Spleen (tissue), 11 donors: ENCODE measurements around the gene RHOJ. TPM values are rescaled to one million over a fixed set of nuclear protein-coding genes. Genes with fewer than 3 reads are reported as not detected.

ENCODE experiments used
- DNase-seq: peaks from one replicate; pipeline ENCODE4 v3.0.0-alpha.2; 2020
- H3K27ac ChIP-seq, 8 donors: fragments of 200-600 bp; sonication (generic) in 7 of 8; 1 replicate in 4 of 8; 2 replicates in 4 of 8; pipeline versions ENCODE4 v1.5.0 to v1.8.0; 2016 to 2021; ENCODE audit warnings: inconsistent platforms in 4 of 8, mild to moderate bottlenecking in 4 of 8, moderate library complexity in 1 of 8
- H3K27me3 ChIP-seq, 7 donors: fragments of 200-600 bp; sonication (generic) in 6 of 7; replicated peaks in 1 of 7; 1 replicate in 4 of 7; 2 replicates in 3 of 7; pipeline versions ENCODE4 v1.5.0 to v1.8.0; 2016 to 2021; ENCODE audit warnings: inconsistent platforms in 3 of 7, mild to moderate bottlenecking in 1 of 7
- H3K36me3 ChIP-seq, 6 donors: fragments of 200-600 bp; sonication (generic) in 5 of 6; 1 replicate in 4 of 6; 2 replicates in 2 of 6; pipeline versions ENCODE4 v1.5.0 to v1.8.0; 2016 to 2021; ENCODE audit warnings: inconsistent platforms in 2 of 6
- H3K4me1 ChIP-seq, 6 donors: fragments of 200-600 bp; sonication (generic) in 5 of 6; 1 replicate in 3 of 6; 2 replicates in 3 of 6; pipeline versions ENCODE4 v1.5.0 to v1.8.0; 2016 to 2021; ENCODE audit warnings: inconsistent platforms in 3 of 6
- H3K4me3 ChIP-seq, 8 donors: fragments of 200-600 bp; sonication (generic) in 7 of 8; 1 replicate in 4 of 8; 2 replicates in 4 of 8; pipeline versions ENCODE4 v1.5.0 to v1.8.0; 2016 to 2021; ENCODE audit warnings: inconsistent platforms in 4 of 8, mild to moderate bottlenecking in 4 of 8, moderate library complexity in 2 of 8
- H3K9me3 ChIP-seq, 8 donors: fragments of 200-600 bp; sonication (generic) in 7 of 8; 1 replicate in 4 of 8; 2 replicates in 4 of 8; pipeline versions ENCODE4 v1.5.0 to v1.8.0; 2016 to 2021; ENCODE audit warnings: inconsistent platforms in 4 of 8
- POLR2A ChIP-seq, 3 donors: fragments of 450-650 bp; IDR thresholded peaks; one replicate each; pipeline ENCODE4 v1.5.1; 2017; ENCODE audit warnings: antibody characterized with exemption in 3 of 3, mild to moderate bottlenecking in 1 of 3
- POLR2AphosphoS5 ChIP-seq, 3 donors: sonication (generic); formaldehyde crosslinking; IDR thresholded peaks; one replicate each; pipeline ENCODE4 v1.5.1; 2017; ENCODE audit warnings: antibody characterized with exemption in 3 of 3
- WGBS, 5 donors: extraction: QIAGEN DNeasy Blood & Tissue Kit in 3 of 5; methylation state at CpG; one replicate each; pipeline versions ENCODE4 v1.1.5 to v1.1.7; 2013 to 2018; 5-methylcytosine and 5-hydroxymethylcytosine counted together
- intact Hi-C: fragments of 100-400 bp; cut with DNase I; formaldehyde crosslinking; loops from one replicate; pipeline ENCODE4 v1.15.0; 2023; ENCODE audit warnings: low total_unique reads
- polyA plus RNA-seq, 3 donors: library from polyadenylated mRNA; stranded (reverse); fragments of 200-250 nt; gene quantifications; one replicate each; pipeline ENCODE4 v1.2.1, GENCODE V29; 2013
- total RNA-seq, 7 donors: library from RNA; depleted of rRNA in 3 of 7; stranded (reverse); fragments of >200 nt in 3 of 7; fragmentation: NEBNext Ultra II Directional in 4 of 7; extraction: Animal tissue kit (Norgen Biotek cat#: 25700) in 4 of 7; gene quantifications; one replicate each; pipeline versions ENCODE4 v1.1.0 to v1.2.1, GENCODE V29; 2016 to 2021
- TF ChIP-seq, protein P1 (sequence below), 11 experiments: fragments of 200-600 bp in 7 of 11; fragments of 450-650 bp in 4 of 11; sonication (generic) in 4 of 11; IDR thresholded peaks in 8 of 11; conservative IDR thresholded peaks in 3 of 11; 1 replicate in 7 of 11; 2 replicates in 4 of 11; pipeline versions ENCODE4 v1.4.0 to v1.8.0; 2016 to 2021; ENCODE audit warnings: antibody characterized with exemption in 11 of 11, inconsistent platforms in 4 of 11, mild to moderate bottlenecking in 1 of 11
- donor health status: healthy with polysubstance abuse.
- donor health status: DM: no; HTN: no; CAD: no; lungs with moderate emphysema.
- donor health status: DM: no; HTN: no; CAD: no.
- donor health status: Bipolar disorder and iron deficiency.
- donor health status: healthy.
- donor health status: DM: no; HTN: no; CAD: no.
- donor health status: DM: yes; HTN: yes; CAD: no.

RHOJ gene
- total and polyA plus RNA-seq, 10 donors: 5.5 to 26.3 (median 14.9) TPM

DNA sequence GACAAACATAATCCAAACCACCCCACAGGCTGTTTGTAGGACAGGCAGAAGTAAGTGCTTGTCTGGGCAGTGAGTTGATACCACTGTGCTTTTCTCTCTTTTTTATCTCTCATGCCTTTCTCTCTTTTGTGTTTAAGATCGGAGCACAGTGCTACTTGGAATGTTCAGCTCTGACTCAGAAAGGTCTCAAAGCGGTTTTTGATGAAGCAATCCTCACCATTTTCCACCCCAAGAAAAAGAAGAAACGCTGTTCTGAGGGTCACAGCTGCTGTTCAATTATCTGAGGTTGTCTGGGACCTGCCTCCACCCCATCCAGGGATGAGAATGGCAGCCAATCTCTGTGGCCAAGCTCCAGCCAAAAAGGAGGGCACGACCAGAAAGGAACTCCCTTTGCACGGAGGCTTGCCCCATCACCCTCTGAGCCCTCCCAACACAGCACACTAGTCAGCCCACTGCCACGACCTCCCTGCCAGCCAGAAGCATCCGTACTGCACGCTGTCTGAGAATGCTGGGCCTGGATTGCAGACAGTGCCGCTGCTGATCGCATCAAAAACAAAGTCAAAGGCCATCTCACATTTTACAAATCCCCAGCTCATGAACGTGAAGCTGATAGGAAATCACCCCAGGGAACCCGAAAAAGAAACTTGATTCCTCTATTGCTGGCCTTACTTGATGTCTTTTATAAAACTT lies 86.6 kb downstream of the RHOJ start:
- H3K4me1 ChIP-seq: peaks cover 0 to 5% (median 0%) of the 10 kb centered on the region in 6 donors
- intact Hi-C loops: no loop called here
- H3K27me3 ChIP-seq: no peaks in the 10 kb centered on the region
- WGBS, 5 donors: 83 to 87% (median 86%) methylated on average over 12 of the region's 12 CpGs
- TF ChIP-seq POLR2AphosphoS5 (IDR thresholded peaks at IDR 0.05) (no peak), POLR2A (IDR thresholded peaks at IDR 0.05) (no peak)
- TF ChIP-seq, protein P1, sequence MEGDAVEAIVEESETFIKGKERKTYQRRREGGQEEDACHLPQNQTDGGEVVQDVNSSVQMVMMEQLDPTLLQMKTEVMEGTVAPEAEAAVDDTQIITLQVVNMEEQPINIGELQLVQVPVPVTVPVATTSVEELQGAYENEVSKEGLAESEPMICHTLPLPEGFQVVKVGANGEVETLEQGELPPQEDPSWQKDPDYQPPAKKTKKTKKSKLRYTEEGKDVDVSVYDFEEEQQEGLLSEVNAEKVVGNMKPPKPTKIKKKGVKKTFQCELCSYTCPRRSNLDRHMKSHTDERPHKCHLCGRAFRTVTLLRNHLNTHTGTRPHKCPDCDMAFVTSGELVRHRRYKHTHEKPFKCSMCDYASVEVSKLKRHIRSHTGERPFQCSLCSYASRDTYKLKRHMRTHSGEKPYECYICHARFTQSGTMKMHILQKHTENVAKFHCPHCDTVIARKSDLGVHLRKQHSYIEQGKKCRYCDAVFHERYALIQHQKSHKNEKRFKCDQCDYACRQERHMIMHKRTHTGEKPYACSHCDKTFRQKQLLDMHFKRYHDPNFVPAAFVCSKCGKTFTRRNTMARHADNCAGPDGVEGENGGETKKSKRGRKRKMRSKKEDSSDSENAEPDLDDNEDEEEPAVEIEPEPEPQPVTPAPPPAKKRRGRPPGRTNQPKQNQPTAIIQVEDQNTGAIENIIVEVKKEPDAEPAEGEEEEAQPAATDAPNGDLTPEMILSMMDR (IDR thresholded peaks at IDR 0.05 in 8 of 11, conservative IDR thresholded peaks at IDR 0.05 in 3 of 11): no peak
- H3K27ac ChIP-seq: no peak overlapping the region
- peaks cover 0 to 10% (median 0%) of the 10 kb centered on the region in 6 donors for H3K36me3 ChIP-seq
- H3K4me3 ChIP-seq: no peak overlapping the region
- no peaks in the 10 kb centered on the region for H3K9me3 ChIP-seq
- DNase-seq: no peak

GRCh38 chr14:63292805-63293204 lies 88.6 kb downstream of the RHOJ start:
- no peak for TF ChIP-seq POLR2A (IDR thresholded peaks at IDR 0.05)
- TF ChIP-seq, protein P1 (IDR thresholded peaks at IDR 0.05 in 8 of 11, conservative IDR thresholded peaks at IDR 0.05 in 3 of 11): no peak
- no peak for TF ChIP-seq POLR2AphosphoS5 (IDR thresholded peaks at IDR 0.05)
- Histone ChIP-seq H3K4me1 (peaks cover 0 to 5% (median 0%) of the 10 kb centered on the region in 6 donors), H3K9me3 (no peaks in the 10 kb centered on the region), H3K36me3 (peaks cover 0 to 8% (median 0%) of the 10 kb centered on the region in 6 donors), H3K27me3 (no peaks in the 10 kb centered on the region), H3K4me3 (no peak overlapping the region), H3K27ac (no peak overlapping the region)
- DNase-seq: no peak
- 93 to 99% (median 95%) methylated on average over 2 of the region's 2 CpGs for WGBS, 5 donors
- intact Hi-C loops: no loop called here

DNA sequence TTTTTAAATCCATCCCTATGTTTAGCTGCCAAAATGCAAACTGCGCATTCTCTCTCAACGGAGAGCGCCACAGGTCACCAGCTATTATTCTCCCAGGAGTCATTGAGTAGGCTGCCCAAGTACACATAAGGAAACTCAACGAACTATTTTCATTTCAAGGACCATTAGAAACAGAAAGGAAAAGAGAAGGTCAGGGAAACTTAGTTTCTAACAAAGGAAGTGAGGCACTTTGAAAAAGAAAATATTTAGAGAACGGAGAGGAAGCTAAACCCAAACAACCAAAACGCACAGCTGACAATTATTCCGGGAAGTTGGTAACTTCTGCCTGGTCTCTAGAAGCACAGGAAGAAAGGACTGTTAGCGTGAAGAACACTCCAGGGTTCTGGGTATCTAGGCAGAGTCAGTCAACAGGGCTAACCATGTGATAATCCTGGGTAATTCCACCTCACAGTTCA lies 91.0 kb downstream of the RHOJ start:
- no peak for DNase-seq
- Histone ChIP-seq H3K4me1 (peaks cover 0 to 5% (median 0%) of the 10 kb centered on the region in 6 donors), H3K4me3 (peak overlapping the region in 3 of 8 donors; percentile 0 to 24 (median 17)), H3K27ac (peak overlapping the region in 7 of 8 donors; percentile 33 to 78 (median 59)), H3K9me3 (no peaks in the 10 kb centered on the region), H3K36me3 (peaks cover 0 to 6% (median 0%) of the 10 kb centered on the region in 6 donors), H3K27me3 (peaks cover 0 to 2% (median 0%) of the 10 kb centered on the region in 7 donors)
- TF ChIP-seq POLR2AphosphoS5 (IDR thresholded peaks at IDR 0.05) (no peak), POLR2A (IDR thresholded peaks at IDR 0.05) (no peak)
- TF ChIP-seq, protein P1 (IDR thresholded peaks at IDR 0.05 in 8 of 11, conservative IDR thresholded peaks at IDR 0.05 in 3 of 11): no peak
- intact Hi-C loops: no loop called here
- WGBS, 5 donors: 39 to 57% (median 54%) methylated on average over 8 of the region's 8 CpGs

- peaks cover 0 to 3% (median 0%) of the 10 kb centered on the region in 6 donors for H3K36me3 ChIP-seq
- H3K27me3 ChIP-seq: peaks cover 0 to 4% (median 0%) of the 10 kb centered on the region in 7 donors
- peaks cover 0 to 5% (median 0%) of the 10 kb centered on the region in 6 donors for H3K4me1 ChIP-seq
- H3K9me3 ChIP-seq: no peaks in the 10 kb centered on the region
- no peak for DNase-seq
- H3K4me3 ChIP-seq: peak overlapping the region in 2 of 8 donors; percentile 17 to 24
- intact Hi-C loops: no loop called here
- WGBS, 5 donors: 66 to 89% (median 82%) methylated on average over 6 of the region's 6 CpGs
- TF ChIP-seq, protein P1 (IDR thresholded peaks at IDR 0.05 in 8 of 11, conservative IDR thresholded peaks at IDR 0.05 in 3 of 11): no peak
- TF ChIP-seq POLR2A (IDR thresholded peaks at IDR 0.05): no peak
- no peak for TF ChIP-seq POLR2AphosphoS5 (IDR thresholded peaks at IDR 0.05)
- peak overlapping the region in 6 of 8 donors; percentile 52 to 78 (median 64) for H3K27ac ChIP-seq
Measured at GRCh38 chr14:63296060-63296563, 91.9 kb downstream of the RHOJ start.
